Activated CD4-positive, alpha-beta T cell treated with anti-CD3 and anti-CD28 coated beads for 36 hours (primary cell): ENCODE results near the gene LCLAT1. TPM values are rescaled to one million over a fixed set of nuclear protein-coding genes. Genes with fewer than 3 reads are reported as not detected.

Experiments
- ATAC-seq: fragments of 200-7000 bp; cut with Tn5 transposase; one replicate; pipeline ENCODE4 v1.10.0; 2021; ENCODE audit warnings: mild to moderate bottlenecking, moderate library complexity
- CTCF ChIA-PET: fragments of 350-600 bp; sonication (Branson Sonifier 250); formaldehyde crosslinking; loops from one replicate; lab custom pipeline; 2021; ENCODE audit warnings: antibody characterized with exemption; lab: Charles Lee
- POLR2A ChIA-PET: fragments of 350-600 bp; sonication (Branson Sonifier 250); formaldehyde crosslinking; loops from one replicate; lab custom pipeline; 2021; ENCODE audit warnings: antibody characterized with exemption, inconsistent platforms; lab: Charles Lee
- DNase-seq: peaks from one replicate; pipeline ENCODE4 v3.0.0-alpha.2; 2020
- H3K27ac Mint-ChIP-seq: one replicate; pipeline ENCODE4 v1.8.0; 2021; ENCODE audit warnings: mixed read lengths
- H3K27me3 Mint-ChIP-seq: one replicate; pipeline ENCODE4 v1.8.0; 2021; ENCODE audit warnings: mixed read lengths
- H3K36me3 Mint-ChIP-seq: one replicate; pipeline ENCODE4 v1.8.0; 2021; ENCODE audit warnings: low read depth, mixed read lengths
- H3K4me1 Mint-ChIP-seq: one replicate; pipeline ENCODE4 v1.8.0; 2021; ENCODE audit warnings: mixed read lengths
- H3K4me3 Mint-ChIP-seq: one replicate; pipeline ENCODE4 v1.8.0; 2021; ENCODE audit warnings: mild to moderate bottlenecking, moderate library complexity, mixed read lengths
- H3K9me3 Mint-ChIP-seq: one replicate; pipeline ENCODE4 v1.8.0; 2021; ENCODE audit warnings: low read depth, mixed read lengths
- intact Hi-C, 2 experiments: fragments of 100-400 bp; cut with DNase I in 1 of 2; cut with micrococcal nuclease in 1 of 2; formaldehyde crosslinking; loops; one replicate each; pipeline versions ENCODE4 v1.14.2 to v1.15.1; 2022 to 2024; cut with DNase I, micrococcal nuclease
- total RNA-seq, 2 experiments: library from RNA; stranded (reverse); gene quantifications; one replicate each; pipeline ENCODE4 v1.2.3, GENCODE V29; 2021

Gene LCLAT1
- 10 to 100 TPM; 18.5 to 21.7 TPM for total RNA-seq

GRCh38 chr2:30447149-30448045, at the start of gene LCLAT1:
Gene LCLAT1, plus strand, starts transcription at chr2:30447246. Its CDS starts 78,345 bp downstream, at chr2:30525591.
- Mint-ChIP-seq H3K4me1 (peaks cover 32% of the 10 kb centered on the region), H3K36me3 (peaks cover 19% of the 10 kb centered on the region), H3K4me3 (peak within 1 kb of the TSS; percentile 87), H3K27me3 (no peaks in the 10 kb centered on the region), H3K9me3 (no peaks in the 10 kb centered on the region), H3K27ac (peak within 1 kb of the TSS; percentile 96)
- ChIA-PET CTCF (interaction anchor here (0.7 to 2.4 kb wide), 9 partner anchors 10 to 283 kb away, joined by 3 to 8 read pairs (median 3); no protein-coding TSS in a partner anchor), POLR2A (interaction anchor here (0.6 to 1.8 kb wide), 9 partner anchors 15 to 300 kb away, joined by 3 to 7 read pairs (median 4); partner anchors contain the start of gene YPEL5)
- ATAC-seq = peak; percentile 80
- intact Hi-C loops = loop anchor here (1.0 to 5.0 kb wide), 8 partner anchors 25 to 301 kb away; partner anchors contain the start of genes LBH (in 1 of the 2) and YPEL5 (in 1 of the 2)
- peak; percentile 91 for DNase-seq

- Mint-ChIP-seq H3K27ac (no peak overlapping the region), H3K4me1 (no peaks in the 10 kb centered on the region), H3K4me3 (no peak overlapping the region), H3K27me3 (no peaks in the 10 kb centered on the region), H3K36me3 (no peaks in the 10 kb centered on the region), H3K9me3 (no peaks in the 10 kb centered on the region)
- CTCF ChIA-PET = interaction anchor here (0.7 kb wide), 1 partner anchor 305 kb away, joined by 3 read pairs; no protein-coding TSS in a partner anchor
- POLR2A ChIA-PET = interaction anchor here (0.6 kb wide), 1 partner anchor 9 kb away, joined by 4 read pairs; no protein-coding TSS in a partner anchor
- intact Hi-C loops = no loop called here
- ATAC-seq = peak; percentile 51
- no peak for DNase-seq
These were observed 48.8 kb upstream of the LCLAT1 start for GRCh38 chr2:30398084-30398873.

GRCh38 chr2:30400151-30400954, 46.7 kb upstream of the LCLAT1 start:
- intact Hi-C loops = no loop called here

GRCh38 chr2:30402441-30403182, 44.4 kb upstream of the LCLAT1 start:
- DNase-seq = no peak
- H3K27ac Mint-ChIP-seq = no peak overlapping the region
- POLR2A ChIA-PET = interaction anchor here (0.7 kb wide), 1 partner anchor 38 kb away, joined by 3 read pairs; no protein-coding TSS in a partner anchor
- H3K27me3 Mint-ChIP-seq = no peaks in the 10 kb centered on the region
- H3K4me3 Mint-ChIP-seq = no peak overlapping the region
- H3K36me3 Mint-ChIP-seq = no peaks in the 10 kb centered on the region
- ATAC-seq = no peak
- peaks cover 13% of the 10 kb centered on the region for H3K4me1 Mint-ChIP-seq
- CTCF ChIA-PET = interaction anchor here (0.9 to 2.1 kb wide), 3 partner anchors 9 to 238 kb away, joined by 4 to 7 read pairs (median 7); no protein-coding TSS in a partner anchor
- H3K9me3 Mint-ChIP-seq = no peaks in the 10 kb centered on the region
- intact Hi-C loops = no loop called here

More at GRCh38 chr2:30400151-30400954, 46.7 kb upstream of the LCLAT1 start:
- CTCF ChIA-PET = interaction anchor here (0.6 to 1.8 kb wide), 5 partner anchors 16 to 1564 kb away, joined by 3 to 7 read pairs (median 4); no protein-coding TSS in a partner anchor
- H3K4me3 Mint-ChIP-seq = no peak overlapping the region
- H3K36me3 Mint-ChIP-seq = no peaks in the 10 kb centered on the region
- H3K27me3 Mint-ChIP-seq = no peaks in the 10 kb centered on the region
- H3K9me3 Mint-ChIP-seq = no peaks in the 10 kb centered on the region
- H3K4me1 Mint-ChIP-seq = peaks cover 12% of the 10 kb centered on the region
- no peak for DNase-seq
- ATAC-seq = no peak
- no peak overlapping the region for H3K27ac Mint-ChIP-seq
- POLR2A ChIA-PET = interaction anchor here (1.5 kb wide), 1 partner anchor 47 kb away, joined by 4 read pairs; the partner anchor contains the start of gene LCLAT1

GRCh38 chr2:30403592-30404312, 43.3 kb upstream of the LCLAT1 start:
- ChIA-PET POLR2A (no interaction called here), CTCF (interaction anchor here (0.6 to 2.1 kb wide), 3 partner anchors 10 to 1577 kb away, joined by 4 to 7 read pairs (median 4); no protein-coding TSS in a partner anchor)
- peaks cover 21% of the 10 kb centered on the region for H3K4me1 Mint-ChIP-seq
- H3K4me3 Mint-ChIP-seq = no peak overlapping the region
- H3K9me3 Mint-ChIP-seq = no peaks in the 10 kb centered on the region
- H3K27ac Mint-ChIP-seq = no peak overlapping the region
- H3K36me3 Mint-ChIP-seq = no peaks in the 10 kb centered on the region
- H3K27me3 Mint-ChIP-seq = no peaks in the 10 kb centered on the region
- ATAC-seq (no peak), DNase-seq (no peak)
- intact Hi-C loops = no loop called here

- H3K9me3 Mint-ChIP-seq = no peaks in the 10 kb centered on the region
- ChIA-PET POLR2A (no interaction called here), CTCF (interaction anchor here (0.6 to 2.1 kb wide), 3 partner anchors 11 to 1576 kb away, joined by 3 to 7 read pairs (median 4); no protein-coding TSS in a partner anchor)
- ATAC-seq (no peak), DNase-seq (no peak)
- peak overlapping the region; percentile 23 for H3K27ac Mint-ChIP-seq
- intact Hi-C loops = no loop called here
- H3K4me3 Mint-ChIP-seq = no peak overlapping the region
- no peaks in the 10 kb centered on the region for H3K27me3 Mint-ChIP-seq
- H3K4me1 Mint-ChIP-seq = peaks cover 30% of the 10 kb centered on the region
- H3K36me3 Mint-ChIP-seq = no peaks in the 10 kb centered on the region
These were observed 42.5 kb upstream of the LCLAT1 start for GRCh38 chr2:30404319-30405259.

GRCh38 chr2:30405260-30405605, 41.8 kb upstream of the LCLAT1 start:
- ATAC-seq = no peak
- peaks cover 36% of the 10 kb centered on the region for H3K4me1 Mint-ChIP-seq
- no peak overlapping the region for H3K4me3 Mint-ChIP-seq
- intact Hi-C loops = no loop called here
- ChIA-PET CTCF (interaction anchor here (1.2 kb wide), 1 partner anchor 196 kb away, joined by 3 read pairs; no protein-coding TSS in a partner anchor), POLR2A (no interaction called here)
- DNase-seq = no peak
- H3K27me3 Mint-ChIP-seq = no peaks in the 10 kb centered on the region
- no peaks in the 10 kb centered on the region for H3K36me3 Mint-ChIP-seq
- H3K9me3 Mint-ChIP-seq = no peaks in the 10 kb centered on the region
- H3K27ac Mint-ChIP-seq = peak overlapping the region; percentile 16

GRCh38 chr2:30406853-30407252, 40.2 kb upstream of the LCLAT1 start:
- Mint-ChIP-seq H3K27ac (no peak overlapping the region), H3K36me3 (no peaks in the 10 kb centered on the region), H3K4me3 (no peak overlapping the region), H3K9me3 (no peaks in the 10 kb centered on the region), H3K4me1 (peaks cover 50% of the 10 kb centered on the region), H3K27me3 (no peaks in the 10 kb centered on the region)
- ChIA-PET CTCF (interaction anchor here (1.2 kb wide), 1 partner anchor 269 kb away, joined by 3 read pairs; no protein-coding TSS in a partner anchor), POLR2A (interaction anchor here (0.6 kb wide), 1 partner anchor 9 kb away, joined by 4 read pairs; no protein-coding TSS in a partner anchor)
- intact Hi-C loops = no loop called here
- DNase-seq (no peak), ATAC-seq (no peak)
